ENCODE measurements around the gene SHISA6.

The SHISA6 gene

GRCh38 chr17:11324021-11324420, 83.0 kb downstream of the SHISA6 start:
- no peak for ATAC-seq
- no peak for TF ChIP-seq ZFP3 (CRISPR knock-in tag; IDR thresholded peaks at IDR 0.05)
- TF ChIP-seq CSRNP3 (CRISPR knock-in tag; IDR thresholded peaks at IDR 0.05) = no peak
- no peak for TF ChIP-seq TCF4 (CRISPR knock-in tag; IDR thresholded peaks at IDR 0.05; ENCODE audit: borderline replicate concordance)
- no peak for TF ChIP-seq CSDC2 (CRISPR knock-in tag; IDR thresholded peaks at IDR 0.05)
- no peak for TF ChIP-seq PATZ1 (CRISPR knock-in tag; IDR thresholded peaks at IDR 0.05; ENCODE audit: borderline replicate concordance)
- no peak for TF ChIP-seq ISL1 (CRISPR knock-in tag; IDR thresholded peaks at IDR 0.05)
- TF ChIP-seq GLIS3 (CRISPR knock-in tag; IDR thresholded peaks at IDR 0.05) = no peak
- no peak for TF ChIP-seq BACH2 (CRISPR knock-in tag; IDR thresholded peaks at IDR 0.05; ENCODE audit: borderline replicate concordance)

GRCh38 chr17:11324846-11325420, 83.9 kb downstream of the SHISA6 start:
- TF ChIP-seq BACH2 (CRISPR knock-in tag; IDR thresholded peaks at IDR 0.05; ENCODE audit: borderline replicate concordance) = no peak
- TF ChIP-seq ISL1 (CRISPR knock-in tag; IDR thresholded peaks at IDR 0.05) = no peak
- no peak for TF ChIP-seq RARB (CRISPR knock-in tag; IDR thresholded peaks at IDR 0.05)
- no peak for TF ChIP-seq ESRRG (CRISPR knock-in tag; IDR thresholded peaks at IDR 0.05)
- no peak for TF ChIP-seq OSR1 (CRISPR knock-in tag; IDR thresholded peaks at IDR 0.05)
- TF ChIP-seq TSHZ2 (CRISPR knock-in tag; IDR thresholded peaks at IDR 0.05) = no peak
- no peak for TF ChIP-seq GLIS3 (CRISPR knock-in tag; IDR thresholded peaks at IDR 0.05)
- no peak for TF ChIP-seq ZC3H10 (CRISPR knock-in tag; IDR thresholded peaks at IDR 0.05)
- no peak for TF ChIP-seq POU6F1 (CRISPR knock-in tag; IDR thresholded peaks at IDR 0.05; ENCODE audit: borderline replicate concordance, low read depth)
- no peak for TF ChIP-seq ZNF8 (CRISPR knock-in tag; IDR thresholded peaks at IDR 0.05)
- TF ChIP-seq SNAI2 (CRISPR knock-in tag; IDR thresholded peaks at IDR 0.05) = no peak
- no peak for TF ChIP-seq PATZ1 (CRISPR knock-in tag; IDR thresholded peaks at IDR 0.05; ENCODE audit: borderline replicate concordance)
- TF ChIP-seq ZFP3 (CRISPR knock-in tag; IDR thresholded peaks at IDR 0.05) = no peak
- TF ChIP-seq CSRNP3 (CRISPR knock-in tag; IDR thresholded peaks at IDR 0.05) = no peak
- no peak for TF ChIP-seq ZNF70 (CRISPR knock-in tag; IDR thresholded peaks at IDR 0.05)
- no peak for TF ChIP-seq TCF4 (CRISPR knock-in tag; IDR thresholded peaks at IDR 0.05; ENCODE audit: borderline replicate concordance)
- TF ChIP-seq CREB5 (CRISPR knock-in tag; IDR thresholded peaks at IDR 0.05; ENCODE audit: low read depth) = no peak

More at GRCh38 chr17:11324846-11325420, 83.9 kb downstream of the SHISA6 start:
- ATAC-seq = no peak

Measured in SK-N-SH treated with all-trans-retinoic acid at 6 μM for 48 hours (cell line).